GM19438 (cell line): ENCODE results near the gene DOK6.
"Not testable (repeated sequence)": the region's sequence is repeated elsewhere in the genome, so short reads cannot be mapped to it uniquely, and the experiment has no call there.

Source experiments
- ATAC-seq: cut with Tn5 transposase; IDR thresholded peaks from one replicate; pipeline ENCODE4 v1.9.1; 2021; ENCODE audit warnings: low read depth; ENCODE audit not compliant: unreplicated experiment

Gene DOK6

DNA sequence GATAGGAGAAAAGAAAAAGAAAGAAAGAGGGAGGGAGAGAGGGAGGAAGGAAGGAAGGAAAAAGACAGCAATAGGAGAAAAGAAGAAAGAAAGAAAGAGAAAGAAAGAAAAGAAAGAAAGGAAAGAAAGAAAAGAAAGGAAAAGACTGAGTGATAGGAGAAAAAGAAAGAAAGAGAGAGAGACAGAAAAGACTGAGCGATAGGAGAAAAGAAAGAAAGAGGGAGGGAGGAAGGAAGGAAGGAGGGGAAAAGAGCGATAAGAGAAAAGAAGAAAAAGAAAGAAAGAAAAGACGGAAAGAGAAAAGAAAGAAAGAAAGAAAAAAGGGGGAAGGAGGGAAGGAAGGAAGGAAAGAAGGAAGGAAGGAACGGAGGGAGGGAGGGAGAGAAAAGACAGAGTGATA lies 216.7 kb downstream of the DOK6 start:
- ATAC-seq, result no peak

DNA sequence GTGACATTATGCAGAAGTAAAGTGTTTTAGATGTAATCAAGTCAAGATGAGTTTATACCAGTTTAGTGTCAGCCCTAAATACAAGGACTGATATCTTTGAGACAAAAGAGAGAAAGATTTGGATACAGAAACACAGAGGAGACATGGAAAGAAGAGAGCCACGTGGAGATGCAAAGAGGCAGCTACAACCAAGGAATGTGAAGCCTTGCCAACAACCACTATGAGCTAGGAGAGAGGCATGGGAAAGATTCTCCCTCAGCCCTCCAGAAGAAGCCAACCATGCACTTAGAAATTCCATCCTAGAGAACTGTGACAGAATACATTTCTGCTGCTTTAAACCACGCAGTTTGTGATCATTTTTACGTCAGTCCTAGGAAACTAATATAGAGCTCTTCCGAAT lies 217.2 kb downstream of the DOK6 start:
- ATAC-seq, result no peak

DNA sequence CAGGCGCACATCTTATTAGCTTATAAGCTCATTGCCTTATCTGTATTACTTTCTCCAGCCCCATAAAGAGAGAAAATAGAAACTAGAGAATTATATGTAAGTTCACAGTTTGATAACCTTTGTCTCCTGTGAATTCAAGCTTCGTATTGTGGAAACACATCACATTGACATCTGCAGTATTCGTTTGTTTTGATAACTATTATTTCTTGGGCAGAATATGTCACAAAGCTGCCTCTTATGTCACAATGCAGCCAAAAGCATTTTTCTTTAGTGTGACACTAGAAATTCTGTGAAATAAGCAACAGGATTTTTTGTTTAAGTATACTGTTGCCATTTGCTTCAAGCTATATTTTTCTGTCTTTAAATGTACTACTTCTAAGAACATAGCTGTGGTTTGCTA lies 221.5 kb downstream of the DOK6 start:
- ATAC-seq, result no peak

DNA sequence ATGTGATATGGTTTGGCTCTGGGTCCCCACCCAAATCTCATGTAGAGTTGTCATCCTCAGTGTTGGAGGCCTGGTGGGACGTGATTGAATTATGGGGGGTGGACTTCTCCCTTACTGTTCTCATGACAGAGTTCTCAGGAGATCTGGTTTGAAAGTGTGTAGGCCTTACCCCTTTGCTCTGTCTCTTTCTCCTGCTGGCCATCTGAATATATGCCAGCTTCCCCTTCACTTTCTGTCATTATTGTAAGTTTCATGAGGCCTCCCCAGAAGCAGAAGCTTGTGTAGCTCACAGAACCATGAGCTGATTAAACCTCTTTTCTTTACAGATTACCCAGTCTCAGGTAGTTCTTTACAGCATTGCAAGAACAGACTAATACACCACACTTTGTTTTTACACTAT lies 222.3 kb downstream of the DOK6 start:
- ATAC-seq, result no peak

DNA sequence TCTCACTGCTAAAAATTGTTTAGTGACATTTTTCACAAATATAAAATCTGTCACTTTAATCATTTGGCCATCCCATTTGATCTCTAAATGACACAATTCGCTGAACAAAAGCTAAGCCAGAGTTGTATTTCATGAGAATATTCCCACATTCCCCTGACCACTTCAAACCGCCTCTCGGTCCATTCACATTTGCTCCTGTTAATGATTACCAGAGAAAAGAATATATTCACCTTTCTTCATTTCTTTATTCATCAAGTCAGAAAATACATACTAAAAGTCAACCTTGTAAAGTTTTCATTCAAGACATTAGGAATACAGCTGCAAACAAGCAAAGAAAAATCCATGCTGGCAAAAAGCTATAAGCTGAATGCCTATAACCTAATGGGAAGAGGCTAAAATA lies 225.5 kb downstream of the DOK6 start:
- no peak for ATAC-seq

DNA sequence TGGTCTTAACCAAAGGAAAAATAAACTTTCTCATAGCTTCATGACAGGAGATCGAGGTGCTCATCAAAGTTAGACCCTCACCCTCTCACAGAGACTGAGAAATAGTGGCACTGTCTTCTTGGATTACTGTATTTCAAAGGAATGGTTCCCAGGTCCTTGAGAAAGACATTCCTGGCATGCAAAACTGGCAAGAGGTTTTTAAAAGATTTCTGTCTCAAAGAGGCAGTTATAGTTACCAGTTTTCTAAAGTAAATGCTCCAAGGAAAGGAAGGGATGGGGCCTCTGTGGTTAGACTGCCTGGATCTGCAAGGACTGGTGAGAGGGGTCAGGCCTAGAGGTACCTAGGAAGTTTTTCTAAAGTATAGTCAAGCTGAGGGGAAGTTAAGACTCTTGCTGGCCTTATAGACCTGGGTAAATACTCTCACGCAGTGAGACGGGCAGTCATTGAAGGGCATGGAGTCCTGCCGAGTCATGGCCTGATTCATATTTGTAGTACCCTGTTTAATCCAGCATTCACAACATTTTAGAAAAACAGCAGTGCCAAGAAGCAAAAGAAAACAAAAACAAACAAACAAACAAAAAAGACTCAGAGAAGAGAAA lies 226.1 kb downstream of the DOK6 start:
- ATAC-seq, result no peak

DNA sequence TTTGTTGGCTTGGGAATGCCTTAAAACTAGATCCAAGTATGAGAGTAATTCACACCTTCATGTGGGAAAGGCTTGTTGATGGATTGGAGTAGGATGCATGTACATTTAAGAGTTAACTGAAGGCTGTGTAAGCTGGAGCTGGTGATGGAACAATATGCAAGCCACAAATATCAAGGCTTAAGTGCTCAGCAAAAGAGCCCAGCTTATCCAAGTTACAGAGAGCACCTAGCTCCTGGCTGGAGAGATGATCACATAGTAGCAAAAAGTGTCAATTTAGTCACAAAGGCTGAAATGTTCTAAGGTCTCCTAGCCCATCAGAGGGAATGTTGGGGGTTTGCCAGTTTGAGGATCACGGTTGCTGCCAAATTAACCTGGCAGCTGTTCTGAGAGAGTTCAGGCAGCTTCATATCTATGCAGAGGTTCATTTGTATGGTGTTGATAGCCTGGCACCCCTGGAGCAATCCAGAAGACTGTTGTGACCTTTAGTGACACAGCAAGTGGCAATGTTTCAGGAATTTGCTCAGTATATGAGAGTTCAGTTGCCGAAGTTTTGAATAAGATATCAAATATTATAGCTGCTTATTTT lies 228.2 kb downstream of the DOK6 start:
- no peak for ATAC-seq

DNA sequence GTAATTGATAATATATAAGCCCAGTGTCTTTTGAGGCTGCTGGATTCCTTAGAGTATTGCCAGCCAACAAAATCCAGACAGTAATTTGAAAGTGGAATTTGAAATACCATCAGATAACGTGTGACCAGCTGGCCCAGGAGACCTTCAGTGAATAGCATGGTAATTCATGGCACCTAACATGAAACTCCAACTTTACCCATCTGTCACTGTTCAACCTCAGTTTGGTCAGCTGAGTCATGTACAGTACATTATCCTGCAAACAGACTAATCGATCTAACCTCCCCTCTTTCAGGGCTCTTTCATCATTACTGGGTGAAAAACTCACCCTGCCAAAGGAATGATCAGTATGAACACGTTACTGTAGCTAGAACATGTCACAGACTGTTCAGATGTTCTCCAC lies 230.6 kb downstream of the DOK6 start:
- no peak for ATAC-seq

DNA sequence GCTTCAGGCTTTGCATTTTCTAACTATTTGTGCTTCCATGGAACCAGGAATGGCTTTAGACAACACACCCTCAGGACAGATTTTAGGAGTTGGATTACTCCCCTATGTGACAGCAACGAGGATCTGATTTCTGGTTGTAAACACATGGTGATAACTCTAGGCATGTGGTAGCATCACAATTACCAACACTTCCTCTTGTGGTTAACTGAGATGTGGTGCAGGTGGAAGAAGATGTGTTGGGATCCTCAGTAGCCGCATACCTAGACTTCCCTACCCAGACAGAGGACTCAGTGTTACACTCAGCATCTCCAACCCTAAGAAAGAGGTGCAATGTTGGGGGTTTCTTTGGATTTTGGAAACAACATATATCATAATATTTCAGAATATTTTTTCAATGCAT lies 234.8 kb downstream of the DOK6 start:
- no peak for ATAC-seq

DNA sequence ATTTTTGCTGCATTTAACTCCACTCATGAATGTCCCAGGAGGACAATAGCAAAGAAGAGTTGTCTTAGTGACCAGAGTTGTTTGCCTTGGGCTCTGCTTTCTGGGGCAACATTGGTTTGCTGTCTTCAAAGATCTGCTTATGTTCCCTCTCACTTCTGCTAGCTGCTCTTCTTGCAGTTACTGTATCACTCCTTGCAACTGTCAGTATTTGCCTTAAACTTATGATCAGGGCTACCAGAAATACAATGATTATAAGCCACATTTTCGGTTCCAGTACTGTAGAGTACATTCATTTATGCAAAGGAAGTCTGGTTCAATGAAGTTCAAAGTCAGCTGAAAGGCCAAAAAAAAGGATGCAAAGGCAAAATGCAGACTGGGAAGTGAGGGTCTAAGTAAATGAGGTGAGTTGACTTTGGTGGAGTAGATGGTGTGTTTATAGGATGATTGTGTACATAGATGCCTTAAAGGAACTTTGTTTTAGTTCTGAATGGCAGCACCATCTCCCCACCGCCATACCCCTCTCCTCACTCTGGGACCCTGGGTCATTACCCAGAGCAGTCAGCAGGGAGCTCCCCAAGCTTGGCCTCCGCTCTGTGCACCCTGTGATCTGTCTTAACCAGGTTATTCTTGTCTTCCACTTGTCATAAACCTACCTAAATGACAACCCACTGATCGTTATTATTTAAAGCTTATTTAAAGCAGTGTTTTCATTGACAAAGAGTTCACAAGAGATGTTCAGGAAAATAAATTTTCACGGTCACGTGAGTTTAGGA lies 236.0 kb downstream of the DOK6 start:
- ATAC-seq, result peak; percentile 73

DNA sequence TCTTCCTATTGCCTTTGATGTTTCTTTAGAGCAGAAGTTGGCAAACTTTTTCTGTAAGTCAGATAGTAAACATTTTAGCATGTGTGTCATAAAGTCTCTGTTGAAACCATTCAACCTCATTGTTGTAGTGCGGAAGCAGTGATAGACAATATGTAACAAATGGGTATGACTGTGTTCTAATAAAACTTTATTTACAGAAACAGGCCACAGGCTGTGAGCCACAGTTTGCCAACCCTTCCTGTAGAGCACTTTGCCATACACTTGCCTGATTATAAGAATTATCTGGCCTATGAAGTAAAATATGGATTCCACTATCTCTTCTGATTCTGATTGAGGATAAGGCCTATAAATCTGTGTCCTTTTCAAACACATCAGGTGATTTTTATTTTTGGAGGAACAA lies 237.4 kb downstream of the DOK6 start:
- ATAC-seq, result no peak

DNA sequence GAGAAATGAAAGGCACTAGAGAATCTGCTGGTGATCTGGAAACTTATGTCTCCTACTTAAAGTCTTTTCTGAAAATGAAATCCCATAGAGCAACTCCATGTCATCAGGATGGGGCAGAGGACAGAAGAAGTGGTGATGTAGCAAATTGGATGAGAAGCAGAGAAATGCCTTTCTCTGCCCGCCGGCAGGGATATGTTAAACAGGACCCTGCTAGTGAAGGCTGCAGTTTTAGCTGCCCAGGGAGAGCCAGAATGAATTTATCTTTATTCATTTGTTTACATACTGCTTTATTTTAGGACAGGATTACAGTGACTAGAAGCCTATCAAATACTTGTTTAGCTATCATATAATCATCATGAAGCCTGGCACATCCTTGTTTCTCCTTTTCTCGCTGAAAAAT lies 247.0 kb downstream of the DOK6 start:
- ATAC-seq, result no peak

DNA sequence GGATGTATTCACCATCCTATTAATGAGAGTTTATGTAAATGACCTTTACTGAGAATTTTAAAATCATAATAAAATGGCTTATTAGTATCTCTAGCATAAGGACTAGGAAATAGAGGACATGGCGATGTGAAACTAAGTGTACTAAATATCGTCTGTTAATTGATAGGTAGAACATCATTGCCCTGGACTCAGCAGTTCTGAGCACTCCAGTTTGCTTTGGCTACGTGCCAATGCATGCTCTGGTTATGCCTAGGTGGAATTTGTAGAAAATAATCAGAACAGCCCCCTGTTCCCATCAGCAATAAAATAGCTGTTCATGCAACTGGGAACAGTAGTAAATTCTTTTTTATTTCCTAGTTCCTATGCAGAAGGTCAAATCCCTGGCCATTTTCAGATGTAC lies 247.8 kb downstream of the DOK6 start:
- ATAC-seq, result no peak

DNA sequence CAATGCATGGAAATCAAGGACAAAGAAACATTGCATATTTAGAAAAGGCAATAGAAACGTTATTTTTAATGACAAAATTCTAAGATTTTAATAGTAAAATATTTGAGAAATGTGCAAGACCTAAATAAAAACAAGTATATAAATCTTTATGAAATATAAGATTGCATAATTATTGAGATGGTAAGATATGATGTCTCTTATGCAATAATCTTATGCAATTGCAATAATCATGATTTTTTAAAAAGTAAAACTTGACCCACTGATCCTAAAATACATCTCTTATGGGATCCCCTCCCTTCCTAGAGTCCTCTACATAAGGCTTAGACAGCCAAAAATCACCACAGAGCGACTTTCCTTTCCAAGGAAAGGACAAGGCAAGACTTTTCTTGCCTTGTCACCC lies 249.0 kb downstream of the DOK6 start:
- no peak for ATAC-seq

DNA sequence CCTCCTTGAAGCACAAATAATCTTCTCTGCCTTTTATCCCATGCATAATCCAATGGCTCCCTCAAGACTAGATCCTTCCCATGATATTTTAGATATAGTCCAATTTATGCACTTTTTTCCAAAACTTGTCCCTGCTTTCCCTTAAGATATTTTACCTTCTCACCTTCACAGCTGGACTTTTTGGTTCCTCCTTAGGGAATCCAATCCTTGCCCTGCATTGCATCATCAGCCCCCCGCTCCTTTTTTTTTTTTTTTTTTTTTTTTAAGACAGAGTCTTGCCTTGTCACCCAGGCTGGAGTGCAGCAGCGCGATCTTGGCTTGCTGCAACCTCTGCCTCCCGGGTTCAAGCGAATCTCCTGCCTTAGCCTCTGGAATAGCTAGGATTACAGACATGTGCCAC lies 250.6 kb downstream of the DOK6 start:
- no peak for ATAC-seq

DNA sequence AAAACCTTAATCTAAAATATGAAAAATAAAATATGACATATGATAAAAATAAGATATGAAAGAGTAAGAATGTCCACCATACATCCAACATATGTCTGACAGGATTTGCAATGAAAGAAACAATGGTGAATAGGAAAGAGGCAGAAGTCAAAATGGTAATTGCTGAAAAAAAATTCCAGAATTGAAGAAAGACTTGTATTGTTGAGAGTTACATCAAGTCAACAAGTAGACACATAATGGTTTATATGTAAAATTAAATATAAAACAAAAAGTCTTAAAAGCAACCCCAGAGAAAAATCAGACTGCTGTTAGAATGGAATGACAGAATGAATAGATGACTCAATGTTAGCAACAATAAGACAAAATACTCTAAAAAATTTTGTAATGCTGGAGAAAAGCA lies 255.1 kb downstream of the DOK6 start:
- no peak for ATAC-seq

DNA sequence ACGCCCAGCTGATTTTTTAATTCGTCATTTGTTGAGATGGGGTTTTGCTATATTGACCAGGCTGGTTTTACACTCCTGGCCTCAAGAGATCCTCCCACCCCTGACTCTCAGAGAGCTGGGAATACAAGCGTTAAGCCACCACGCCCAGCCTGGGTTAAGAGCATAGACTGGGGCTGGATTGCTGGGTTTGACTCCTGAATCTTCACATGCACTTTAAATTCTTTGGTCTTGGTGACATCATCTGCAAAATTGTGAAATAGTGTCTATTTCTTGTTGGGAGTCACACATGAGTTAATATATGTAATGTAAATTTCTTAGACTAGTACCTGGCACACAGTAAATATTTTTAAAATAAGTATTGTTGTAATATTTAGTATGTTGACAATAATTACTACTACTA lies 257.4 kb downstream of the DOK6 start:
- no peak for ATAC-seq

DNA sequence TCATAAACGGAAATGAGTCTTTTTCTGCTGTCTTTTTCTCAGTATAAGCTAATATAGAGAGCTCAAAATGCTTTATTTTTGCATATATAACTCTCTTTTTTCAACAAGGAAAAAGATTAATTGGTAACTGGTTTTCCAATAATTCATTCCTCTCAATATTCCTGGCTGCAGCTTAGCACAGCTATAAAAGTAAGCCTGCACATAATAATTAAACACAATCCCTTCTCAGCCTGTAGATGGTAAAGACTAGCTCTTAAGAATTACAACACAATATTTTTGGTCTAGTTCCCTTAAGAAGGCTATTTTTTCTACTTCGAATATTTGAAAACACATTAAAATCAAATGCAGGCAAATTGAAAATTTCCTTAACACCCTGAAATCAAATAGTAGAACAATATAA lies 258.0 kb downstream of the DOK6 start:
- no peak for ATAC-seq

DNA sequence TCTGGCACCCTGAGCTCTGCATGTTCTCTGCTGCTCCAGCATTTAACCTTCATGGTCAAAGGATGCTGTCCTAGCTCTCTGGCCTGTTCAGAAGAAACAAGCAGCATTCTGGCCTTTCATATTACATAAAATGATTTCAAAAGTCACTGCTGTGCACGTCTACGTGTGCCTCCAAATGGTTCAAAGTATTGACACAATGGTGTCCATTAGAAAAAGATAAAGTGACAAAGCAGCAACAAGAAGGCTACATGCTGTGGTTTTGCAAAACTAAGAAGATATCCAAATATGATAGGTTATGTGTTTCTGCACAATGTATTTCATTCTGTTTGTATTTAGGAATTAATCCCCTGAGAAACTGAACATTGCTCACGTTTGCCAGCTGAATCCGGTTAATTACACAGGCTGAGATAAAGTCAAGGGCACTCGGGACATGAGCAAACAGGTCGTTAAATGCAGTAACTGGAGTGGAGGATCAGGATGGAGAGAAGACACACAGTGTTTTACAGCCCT lies 258.5 kb downstream of the DOK6 start:
- no peak for ATAC-seq

DNA sequence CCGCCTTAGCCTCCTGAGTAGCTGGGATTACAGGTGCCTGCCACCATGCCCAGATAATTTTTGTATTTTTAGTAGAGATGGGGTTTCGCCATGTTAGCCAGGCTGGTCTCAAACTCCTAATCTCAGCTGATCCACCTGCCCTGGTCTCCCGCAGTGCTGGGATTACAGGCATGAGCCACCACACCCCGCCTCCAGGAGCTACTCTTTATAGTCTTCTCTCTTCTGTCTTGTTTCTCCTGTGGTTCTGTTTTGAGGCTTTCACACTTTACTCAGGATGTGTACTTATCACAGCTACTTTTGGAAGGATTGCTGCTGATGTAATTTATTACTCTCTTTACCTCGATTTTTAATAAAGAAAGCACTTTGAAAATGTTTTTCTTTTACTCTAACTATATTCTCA lies 261.4 kb downstream of the DOK6 start:
- not testable (repeated sequence) for ATAC-seq

DNA sequence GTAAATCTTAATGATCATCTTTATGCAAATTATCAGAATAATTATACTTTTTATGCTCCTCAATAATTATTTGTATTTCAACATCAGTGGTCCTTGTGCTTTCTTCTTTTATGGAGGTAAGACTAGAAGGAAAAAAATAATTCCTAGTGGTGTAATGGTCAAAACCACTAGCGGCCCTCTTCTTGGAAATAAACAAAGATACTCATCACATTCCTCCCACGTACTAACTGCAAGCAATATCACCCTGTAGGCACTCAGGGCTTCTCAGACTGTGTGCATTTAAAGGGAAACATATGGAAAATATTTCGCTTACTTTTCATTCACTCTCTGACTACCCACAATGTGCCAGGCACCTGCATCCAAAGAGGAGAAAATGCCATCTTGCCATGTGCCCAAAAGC lies 263.7 kb downstream of the DOK6 start:
- no peak for ATAC-seq

DNA sequence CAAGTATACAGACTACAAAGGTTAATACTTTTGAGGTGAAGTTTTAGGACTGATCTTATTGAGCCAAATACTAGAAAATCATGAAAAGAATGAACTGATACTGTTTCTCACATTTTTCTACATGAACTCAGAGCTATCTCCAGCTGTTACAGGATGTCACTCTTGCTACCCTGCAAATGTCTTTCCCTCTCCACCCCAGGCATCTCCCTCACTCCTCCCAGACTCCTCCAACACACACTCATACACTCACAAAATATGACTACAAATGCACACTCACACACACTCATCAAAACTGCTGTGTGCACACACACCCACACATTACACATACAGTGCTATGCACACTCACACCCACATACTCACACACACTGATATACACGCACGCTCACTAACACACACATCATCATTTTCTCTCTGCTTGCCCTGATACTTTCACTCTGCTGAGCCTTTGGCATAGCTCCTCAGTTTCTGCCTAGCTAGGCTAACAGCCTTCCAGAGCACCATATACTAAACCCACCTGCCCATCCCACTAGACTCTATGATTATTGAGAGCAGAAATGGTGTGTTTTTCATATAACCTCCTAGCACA lies 273.7 kb downstream of the DOK6 start:
- no peak for ATAC-seq
